Measurements from ENCODE around the gene TMIE.
"Not testable (repeated sequence)": the region's sequence is repeated elsewhere in the genome, so short reads cannot be mapped to it uniquely, and the experiment has no call there.

TMIE gene

GRCh38 chr3:46722443-46722842 is 21.3 kb downstream of the TMIE start:
- no peak for DNase-seq (ENCODE audit: low read depth)

GRCh38 chr3:46724424-46724823 is 23.2 kb downstream of the TMIE start:
- no peak for DNase-seq (ENCODE audit: low read depth)

- no peak for DNase-seq (ENCODE audit: low read depth)
These were observed 24.6 kb downstream of the TMIE start for GRCh38 chr3:46725621-46726314.

GRCh38 chr3:46729038-46729437 is 27.8 kb downstream of the TMIE start:
- DNase-seq (ENCODE audit: low read depth): no peak

- no peak for DNase-seq (ENCODE audit: low read depth)
These were observed 29.6 kb downstream of the TMIE start for GRCh38 chr3:46730819-46731218.

- no peak for DNase-seq (ENCODE audit: low read depth)
These were observed 30.6 kb downstream of the TMIE start for GRCh38 chr3:46731795-46732194.

- DNase-seq (ENCODE audit: low read depth): peak; percentile 30
These were observed 32.0 kb downstream of the TMIE start for GRCh38 chr3:46733026-46733800.

- no peak for DNase-seq (ENCODE audit: low read depth)
These were observed 33.6 kb downstream of the TMIE start for GRCh38 chr3:46734773-46735172.

GRCh38 chr3:46736006-46736872 is 35.0 kb downstream of the TMIE start:
- DNase-seq (ENCODE audit: low read depth): no peak

- DNase-seq (ENCODE audit: low read depth): no peak
These were observed 36.1 kb downstream of the TMIE start for GRCh38 chr3:46737329-46737731.

GRCh38 chr3:46739565-46739964 is 38.4 kb downstream of the TMIE start:
- DNase-seq (ENCODE audit: low read depth): not testable (repeated sequence)

GRCh38 chr3:46742992-46743585 is 41.9 kb downstream of the TMIE start:
- DNase-seq (ENCODE audit: low read depth): no peak

- DNase-seq (ENCODE audit: low read depth): no peak
These were observed 45.5 kb downstream of the TMIE start for GRCh38 chr3:46746711-46747110.

- no peak for DNase-seq (ENCODE audit: low read depth)
These were observed 47.0 kb downstream of the TMIE start for GRCh38 chr3:46748170-46748569.

- no peak for DNase-seq (ENCODE audit: low read depth)
These were observed 47.9 kb downstream of the TMIE start for GRCh38 chr3:46749129-46749528.

- no peak for DNase-seq (ENCODE audit: low read depth)
These were observed 49.4 kb downstream of the TMIE start for GRCh38 chr3:46750555-46751038.

GRCh38 chr3:46753127-46753526 is 51.9 kb downstream of the TMIE start:
- not testable (repeated sequence) for DNase-seq (ENCODE audit: low read depth)

- DNase-seq (ENCODE audit: low read depth): no peak
These were observed 54.5 kb downstream of the TMIE start for GRCh38 chr3:46755646-46756045.

- DNase-seq (ENCODE audit: low read depth): no peak
These were observed 55.5 kb downstream of the TMIE start for GRCh38 chr3:46756642-46757041.

GRCh38 chr3:46759239-46760167 is 58.3 kb downstream of the TMIE start:
- DNase-seq (ENCODE audit: low read depth): no peak

Data from ELR (cell line).